K562 (cell line): Measurements from ENCODE around the gene STX2. TPM values are rescaled to one million over a fixed set of nuclear protein-coding genes. Genes with fewer than 3 reads are reported as not detected.

Experiments
- ATF6 ChIP-seq: sonication (generic); formaldehyde crosslinking; IDR thresholded peaks from 2 replicates; pipeline ENCODE4 v1.4.0; 2020; ENCODE audit warnings: mild to moderate bottlenecking, missing genetic modification reagents
- CHCHD3 ChIP-seq: fragments of 250-450 bp; sonication (Bioruptor Pico); IDR thresholded peaks from 2 replicates; pipeline ENCODE4 v2.1.2; 2022; ENCODE audit warnings: mild to moderate bottlenecking
- DEAF1 ChIP-seq: fragments of 450-650 bp; formaldehyde crosslinking; IDR thresholded peaks from 2 replicates; pipeline ENCODE4 v1.4.0; 2020; ENCODE audit warnings: mild to moderate bottlenecking, moderate library complexity
- ESRRB ChIP-seq: fragments of 250-450 bp; sonication (Bioruptor Pico); IDR thresholded peaks from 2 replicates; pipeline ENCODE4 v1.5.0; 2020; ENCODE audit warnings: mild to moderate bottlenecking, moderate library complexity, borderline replicate concordance
- ETV1 ChIP-seq: fragments of 450-650 bp; conservative IDR thresholded peaks from 2 replicates; pipeline ENCODE4 v1.6.1; 2016; ENCODE audit warnings: missing genetic modification characterization, control low read depth, low read depth, missing compliant biosample characterization
- FOXK1 ChIP-seq: sonication (generic); formaldehyde crosslinking; IDR thresholded peaks from 2 replicates; pipeline ENCODE4 v1.8.0; 2022; ENCODE audit warnings: missing genetic modification reagents, mild to moderate bottlenecking, borderline replicate concordance
- KAT7 ChIP-seq: sonication (generic); formaldehyde crosslinking; IDR thresholded peaks from 2 replicates; pipeline ENCODE4 v1.8.0; 2022; ENCODE audit warnings: missing genetic modification reagents, mild to moderate bottlenecking, borderline replicate concordance
- KLF13 ChIP-seq: fragments of 450-650 bp; IDR thresholded peaks from 2 replicates; pipeline ENCODE4 v1.6.1; 2016; ENCODE audit warnings: missing genetic modification characterization, low read depth, mild to moderate bottlenecking, missing compliant biosample characterization, moderate library complexity, borderline replicate concordance
- MCM2 ChIP-seq: fragments of 450-650 bp; IDR thresholded peaks from 2 replicates; pipeline ENCODE4 v1.6.1; 2017; ENCODE audit warnings: low read depth, mild to moderate bottlenecking
- MXD1 ChIP-seq: fragments of 250-450 bp; sonication (Bioruptor Pico); IDR thresholded peaks from 2 replicates; pipeline ENCODE4 v1.8.0; 2021; ENCODE audit warnings: borderline replicate concordance, mild to moderate bottlenecking, moderate library complexity; ENCODE audit not compliant: poor library complexity, severe bottlenecking
- NCOA4 ChIP-seq: fragments of 450-650 bp; IDR thresholded peaks from 2 replicates; pipeline ENCODE4 v1.6.1; 2018; ENCODE audit warnings: mild to moderate bottlenecking; ENCODE audit not compliant: partially characterized antibody
- ZBTB1 ChIP-seq: sonication (generic); formaldehyde crosslinking; IDR thresholded peaks from 2 replicates; pipeline ENCODE4 v1.8.1; 2023; ENCODE audit warnings: missing genetic modification reagents, low read depth, mild to moderate bottlenecking, borderline replicate concordance
- ZNF146 ChIP-seq: IDR thresholded peaks from one replicate; pipeline ENCODE4 v1.6.1; 2018; ENCODE audit warnings: missing compliant biosample characterization; ENCODE audit not compliant: unreplicated experiment
- ZNF23 ChIP-seq: fragments of 250-450 bp; sonication (Bioruptor Pico); IDR thresholded peaks from 2 replicates; pipeline ENCODE4 v1.4.0; 2020; ENCODE audit warnings: mild to moderate bottlenecking
- ZNF316 ChIP-seq: fragments of 450-650 bp; IDR thresholded peaks from 2 replicates; pipeline ENCODE4 v1.6.1; 2016
- ZNF324 ChIP-seq: fragments of 250-450 bp; sonication (Bioruptor Pico); IDR thresholded peaks from 2 replicates; pipeline ENCODE4 v1.4.0; 2020; ENCODE audit warnings: mild to moderate bottlenecking
- polyA plus RNA-seq, 8 experiments: library from polyadenylated mRNA; depleted of rRNA in 4 of 8; stranded (reverse) in 5 of 8; unstranded in 3 of 8; fragments of >200 nt; fragmentation: Nextera tagmentation in 2 of 8; fragmentation: Illumina TruSeq in 1 of 8; extraction: Ambion mirVana in 2 of 8; extraction: Trizol in 1 of 8; gene quantifications; 2 replicates each; pipeline versions ENCODE4 v1.2.1 to v1.2.3, GENCODE V29; 2011 to 2014; ENCODE audit warnings: inconsistent platforms in 1 of 8, missing spikeins in 1 of 8
- total RNA-seq, 7 experiments: library from RNA; depleted of rRNA in 6 of 7; stranded (reverse); fragments of >200 nt in 6 of 7; fragmentation: Illumina TruSeq in 2 of 7; extraction: Trizol in 2 of 7; gene quantifications; 2 replicates each; pipeline versions ENCODE4 v1.2.1 to v1.2.3, GENCODE V29; 2011 to 2021; ENCODE audit warnings: low replicate concordance in 1 of 7
- TF ChIP-seq, protein P1 (sequence below): sonication (generic); formaldehyde crosslinking; IDR thresholded peaks from 2 replicates; pipeline ENCODE4 v1.8.0; 2022; ENCODE audit warnings: missing genetic modification reagents, mild to moderate bottlenecking, borderline replicate concordance
- TF ChIP-seq, protein P2 (sequence below): fragments of 450-650 bp; IDR thresholded peaks from 2 replicates; pipeline ENCODE4 v1.6.1; 2018; ENCODE audit warnings: mild to moderate bottlenecking, low read depth; ENCODE audit not compliant: partially characterized antibody

The STX2 gene
- total and polyA plus RNA-seq, 9 of the 15 experiments (the other 6 are each of a cell fraction or from before 2014, with no cell fraction given), result 22.2 to 54.6 (median 30.8) TPM

- peak; percentile 43; the same call in 1 of the 2 replicates for TF ChIP-seq KLF13 (tag)
- TF ChIP-seq NCOA4, result no peak
- TF ChIP-seq FOXK1 (CRISPR knock-in tag), result peak; percentile 87; the same call in 1 of the 2 replicates
- peak; percentile 83; the same call in 1 of the 2 replicates for TF ChIP-seq KAT7 (CRISPR knock-in tag)
- TF ChIP-seq ESRRB, result no peak
- TF ChIP-seq ZBTB1, result 0 out of 2 replicates have a peak, but pooled peaks have one; percentile 35
- TF ChIP-seq ZNF316, result peak; percentile 89
- TF ChIP-seq ZNF23, result no peak
- no peak for TF ChIP-seq ZNF324
- peak; percentile 59 for TF ChIP-seq DEAF1 (CRISPR knock-in tag)
- no peak for TF ChIP-seq CHCHD3 (CRISPR knock-in tag)
- TF ChIP-seq, protein P1, sequence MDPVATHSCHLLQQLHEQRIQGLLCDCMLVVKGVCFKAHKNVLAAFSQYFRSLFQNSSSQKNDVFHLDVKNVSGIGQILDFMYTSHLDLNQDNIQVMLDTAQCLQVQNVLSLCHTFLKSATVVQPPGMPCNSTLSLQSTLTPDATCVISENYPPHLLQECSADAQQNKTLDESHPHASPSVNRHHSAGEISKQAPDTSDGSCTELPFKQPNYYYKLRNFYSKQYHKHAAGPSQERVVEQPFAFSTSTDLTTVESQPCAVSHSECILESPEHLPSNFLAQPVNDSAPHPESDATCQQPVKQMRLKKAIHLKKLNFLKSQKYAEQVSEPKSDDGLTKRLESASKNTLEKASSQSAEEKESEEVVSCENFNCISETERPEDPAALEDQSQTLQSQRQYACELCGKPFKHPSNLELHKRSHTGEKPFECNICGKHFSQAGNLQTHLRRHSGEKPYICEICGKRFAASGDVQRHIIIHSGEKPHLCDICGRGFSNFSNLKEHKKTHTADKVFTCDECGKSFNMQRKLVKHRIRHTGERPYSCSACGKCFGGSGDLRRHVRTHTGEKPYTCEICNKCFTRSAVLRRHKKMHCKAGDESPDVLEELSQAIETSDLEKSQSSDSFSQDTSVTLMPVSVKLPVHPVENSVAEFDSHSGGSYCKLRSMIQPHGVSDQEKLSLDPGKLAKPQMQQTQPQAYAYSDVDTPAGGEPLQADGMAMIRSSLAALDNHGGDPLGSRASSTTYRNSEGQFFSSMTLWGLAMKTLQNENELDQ (CRISPR knock-in tag), result 0 out of 2 replicates have a peak, but pooled peaks have one; percentile 62
- no peak for TF ChIP-seq ATF6 (CRISPR knock-in tag)
- TF ChIP-seq ETV1 (tag), result 0 out of 2 replicates have a peak, but pooled peaks have one; percentile 8
- no peak for TF ChIP-seq MCM2
- TF ChIP-seq, protein P2, sequence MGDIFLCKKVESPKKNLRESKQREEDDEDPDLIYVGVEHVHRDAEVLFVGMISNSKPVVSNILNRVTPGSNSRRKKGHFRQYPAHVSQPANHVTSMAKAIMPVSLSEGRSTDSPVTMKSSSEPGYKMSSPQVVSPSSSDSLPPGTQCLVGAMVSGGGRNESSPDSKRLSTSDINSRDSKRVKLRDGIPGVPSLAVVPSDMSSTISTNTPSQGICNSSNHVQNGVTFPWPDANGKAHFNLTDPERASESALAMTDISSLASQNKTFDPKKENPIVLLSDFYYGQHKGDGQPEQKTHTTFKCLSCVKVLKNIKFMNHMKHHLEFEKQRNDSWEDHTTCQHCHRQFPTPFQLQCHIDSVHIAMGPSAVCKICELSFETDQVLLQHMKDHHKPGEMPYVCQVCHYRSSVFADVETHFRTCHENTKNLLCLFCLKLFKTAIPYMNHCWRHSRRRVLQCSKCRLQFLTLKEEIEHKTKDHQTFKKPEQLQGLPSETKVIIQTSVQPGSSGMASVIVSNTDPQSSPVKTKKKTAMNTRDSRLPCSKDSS, result no peak
- peak; percentile 6 for TF ChIP-seq ZNF146 (CRISPR knock-in tag)
- TF ChIP-seq MXD1, result peak; percentile 50
Measured at GRCh38 chr12:130826151-130826801, 12.8 kb downstream of the STX2 start (continued).
